Spleen (tissue), 11 donors: ENCODE data around the gene TPK1. TPM values are rescaled to one million over a fixed set of nuclear protein-coding genes. Genes with fewer than 3 reads are reported as not detected.

ENCODE experiments used
- DNase-seq: peaks from one replicate; pipeline ENCODE4 v3.0.0-alpha.2; 2020
- H3K27ac ChIP-seq, 8 donors: fragments of 200-600 bp; sonication (generic) in 7 of 8; 1 replicate in 4 of 8; 2 replicates in 4 of 8; pipeline versions ENCODE4 v1.5.0 to v1.8.0; 2016 to 2021; ENCODE audit warnings: inconsistent platforms in 4 of 8, mild to moderate bottlenecking in 4 of 8, moderate library complexity in 1 of 8
- H3K27me3 ChIP-seq, 7 donors: fragments of 200-600 bp; sonication (generic) in 6 of 7; replicated peaks in 1 of 7; 1 replicate in 4 of 7; 2 replicates in 3 of 7; pipeline versions ENCODE4 v1.5.0 to v1.8.0; 2016 to 2021; ENCODE audit warnings: inconsistent platforms in 3 of 7, mild to moderate bottlenecking in 1 of 7
- H3K36me3 ChIP-seq, 6 donors: fragments of 200-600 bp; sonication (generic) in 5 of 6; 1 replicate in 4 of 6; 2 replicates in 2 of 6; pipeline versions ENCODE4 v1.5.0 to v1.8.0; 2016 to 2021; ENCODE audit warnings: inconsistent platforms in 2 of 6
- H3K4me1 ChIP-seq, 6 donors: fragments of 200-600 bp; sonication (generic) in 5 of 6; 1 replicate in 3 of 6; 2 replicates in 3 of 6; pipeline versions ENCODE4 v1.5.0 to v1.8.0; 2016 to 2021; ENCODE audit warnings: inconsistent platforms in 3 of 6
- H3K4me3 ChIP-seq, 8 donors: fragments of 200-600 bp; sonication (generic) in 7 of 8; 1 replicate in 4 of 8; 2 replicates in 4 of 8; pipeline versions ENCODE4 v1.5.0 to v1.8.0; 2016 to 2021; ENCODE audit warnings: inconsistent platforms in 4 of 8, mild to moderate bottlenecking in 4 of 8, moderate library complexity in 2 of 8
- H3K9me3 ChIP-seq, 8 donors: fragments of 200-600 bp; sonication (generic) in 7 of 8; 1 replicate in 4 of 8; 2 replicates in 4 of 8; pipeline versions ENCODE4 v1.5.0 to v1.8.0; 2016 to 2021; ENCODE audit warnings: inconsistent platforms in 4 of 8
- POLR2A ChIP-seq, 3 donors: fragments of 450-650 bp; IDR thresholded peaks; one replicate each; pipeline ENCODE4 v1.5.1; 2017; ENCODE audit warnings: antibody characterized with exemption in 3 of 3, mild to moderate bottlenecking in 1 of 3
- POLR2AphosphoS5 ChIP-seq, 3 donors: sonication (generic); formaldehyde crosslinking; IDR thresholded peaks; one replicate each; pipeline ENCODE4 v1.5.1; 2017; ENCODE audit warnings: antibody characterized with exemption in 3 of 3
- WGBS, 5 donors: extraction: QIAGEN DNeasy Blood & Tissue Kit in 3 of 5; methylation state at CpG; one replicate each; pipeline versions ENCODE4 v1.1.5 to v1.1.7; 2013 to 2018; 5-methylcytosine and 5-hydroxymethylcytosine counted together
- intact Hi-C: fragments of 100-400 bp; cut with DNase I; formaldehyde crosslinking; loops from one replicate; pipeline ENCODE4 v1.15.0; 2023; ENCODE audit warnings: low total_unique reads
- polyA plus RNA-seq, 3 donors: library from polyadenylated mRNA; stranded (reverse); fragments of 200-250 nt; gene quantifications; one replicate each; pipeline ENCODE4 v1.2.1, GENCODE V29; 2013
- total RNA-seq, 7 donors: library from RNA; depleted of rRNA in 3 of 7; stranded (reverse); fragments of >200 nt in 3 of 7; fragmentation: NEBNext Ultra II Directional in 4 of 7; extraction: Animal tissue kit (Norgen Biotek cat#: 25700) in 4 of 7; gene quantifications; one replicate each; pipeline versions ENCODE4 v1.1.0 to v1.2.1, GENCODE V29; 2016 to 2021
- TF ChIP-seq, protein P1 (sequence below), 11 experiments: fragments of 200-600 bp in 7 of 11; fragments of 450-650 bp in 4 of 11; sonication (generic) in 4 of 11; IDR thresholded peaks in 8 of 11; conservative IDR thresholded peaks in 3 of 11; 1 replicate in 7 of 11; 2 replicates in 4 of 11; pipeline versions ENCODE4 v1.4.0 to v1.8.0; 2016 to 2021; ENCODE audit warnings: antibody characterized with exemption in 11 of 11, inconsistent platforms in 4 of 11, mild to moderate bottlenecking in 1 of 11
- donor health status: healthy with polysubstance abuse.
- donor health status: DM: no; HTN: no; CAD: no; lungs with moderate emphysema.
- donor health status: DM: no; HTN: no; CAD: no.
- donor health status: Bipolar disorder and iron deficiency.
- donor health status: healthy.
- donor health status: DM: no; HTN: no; CAD: no.
- donor health status: DM: yes; HTN: yes; CAD: no.

The TPK1 gene
- total and polyA plus RNA-seq, 10 donors, result 8.9 to 30.2 (median 17.8) TPM

DNA sequence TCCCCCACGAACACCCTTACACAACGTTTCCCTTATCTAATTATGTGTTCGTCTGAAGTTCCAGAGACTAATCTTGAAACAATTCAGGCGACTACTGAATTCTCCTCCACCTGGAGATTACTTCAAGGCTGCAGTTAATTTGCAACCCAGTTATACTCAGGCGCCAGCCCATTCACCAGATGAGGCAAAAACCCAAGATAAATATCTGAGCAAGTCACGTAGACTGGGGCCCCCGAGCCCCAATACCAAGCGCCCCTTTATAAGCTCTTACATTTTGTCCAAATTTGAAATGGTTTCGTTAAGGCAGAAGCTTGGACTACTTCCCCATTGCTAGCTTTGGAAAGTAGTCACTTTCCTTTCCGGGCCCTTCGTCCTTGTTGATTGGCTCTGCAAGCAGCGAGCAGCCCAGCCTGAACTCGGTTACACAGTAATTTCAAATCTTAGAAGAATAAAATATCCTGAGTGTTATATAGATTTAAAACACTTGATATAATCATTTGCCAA lies 1.2 kb downstream of the TPK1 start:
- WGBS, 5 donors, result 15 to 31% (median 23%) methylated on average over 13 of the region's 13 CpGs
- TF ChIP-seq POLR2AphosphoS5 (IDR thresholded peaks at IDR 0.05) (peak in 1 of 3 donors; percentile 60), POLR2A (IDR thresholded peaks at IDR 0.05) (no peak)
- intact Hi-C loops, result no loop called here
- peak overlapping the region; percentile 96 to 99 (median 98) for H3K27ac ChIP-seq
- no peaks in the 10 kb centered on the region for H3K27me3 ChIP-seq
- no peaks in the 10 kb centered on the region for H3K36me3 ChIP-seq
- H3K4me1 ChIP-seq, result peaks cover 11 to 60% (median 24%) of the 10 kb centered on the region in 6 donors
- peaks cover 0 to 29% (median 6%) of the 10 kb centered on the region in 8 donors for H3K9me3 ChIP-seq
- peak overlapping the region; percentile 61 to 84 (median 67) for H3K4me3 ChIP-seq
- DNase-seq, result no peak

DNA sequence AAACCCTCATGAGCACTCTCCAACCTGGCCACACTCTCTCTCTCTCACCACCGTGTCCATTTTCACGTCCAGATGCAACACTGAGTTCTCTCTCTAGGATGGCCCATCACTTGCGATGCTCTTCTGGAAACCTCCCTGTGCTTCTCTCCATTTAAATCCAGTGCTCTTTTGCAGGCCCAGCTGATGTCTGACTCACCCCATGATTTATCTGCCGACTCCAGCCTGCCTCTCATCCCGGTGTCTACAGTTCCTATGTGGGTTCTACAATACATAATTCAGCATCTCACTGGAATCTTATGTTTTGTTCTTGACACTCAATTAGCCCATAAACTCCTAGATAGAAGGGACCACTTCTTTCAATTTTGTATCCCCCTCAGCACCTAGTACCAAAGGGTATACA lies 5.0 kb downstream of the TPK1 start:
- H3K4me1 ChIP-seq, result peaks cover 11 to 59% (median 18%) of the 10 kb centered on the region in 6 donors
- no peaks in the 10 kb centered on the region for H3K36me3 ChIP-seq
- no peak overlapping the region for H3K27ac ChIP-seq
- no peaks in the 10 kb centered on the region for H3K27me3 ChIP-seq
- intact Hi-C loops, result no loop called here
- H3K9me3 ChIP-seq, result no peaks in the 10 kb centered on the region
- TF ChIP-seq POLR2A (IDR thresholded peaks at IDR 0.05) (no peak), POLR2AphosphoS5 (IDR thresholded peaks at IDR 0.05) (no peak)
- TF ChIP-seq, protein P1, sequence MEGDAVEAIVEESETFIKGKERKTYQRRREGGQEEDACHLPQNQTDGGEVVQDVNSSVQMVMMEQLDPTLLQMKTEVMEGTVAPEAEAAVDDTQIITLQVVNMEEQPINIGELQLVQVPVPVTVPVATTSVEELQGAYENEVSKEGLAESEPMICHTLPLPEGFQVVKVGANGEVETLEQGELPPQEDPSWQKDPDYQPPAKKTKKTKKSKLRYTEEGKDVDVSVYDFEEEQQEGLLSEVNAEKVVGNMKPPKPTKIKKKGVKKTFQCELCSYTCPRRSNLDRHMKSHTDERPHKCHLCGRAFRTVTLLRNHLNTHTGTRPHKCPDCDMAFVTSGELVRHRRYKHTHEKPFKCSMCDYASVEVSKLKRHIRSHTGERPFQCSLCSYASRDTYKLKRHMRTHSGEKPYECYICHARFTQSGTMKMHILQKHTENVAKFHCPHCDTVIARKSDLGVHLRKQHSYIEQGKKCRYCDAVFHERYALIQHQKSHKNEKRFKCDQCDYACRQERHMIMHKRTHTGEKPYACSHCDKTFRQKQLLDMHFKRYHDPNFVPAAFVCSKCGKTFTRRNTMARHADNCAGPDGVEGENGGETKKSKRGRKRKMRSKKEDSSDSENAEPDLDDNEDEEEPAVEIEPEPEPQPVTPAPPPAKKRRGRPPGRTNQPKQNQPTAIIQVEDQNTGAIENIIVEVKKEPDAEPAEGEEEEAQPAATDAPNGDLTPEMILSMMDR (IDR thresholded peaks at IDR 0.05 in 8 of 11, conservative IDR thresholded peaks at IDR 0.05 in 3 of 11), result no peak
- no peak for DNase-seq
- 92 to 97% (median 94%) methylated on average over 5 of the region's 5 CpGs for WGBS, 5 donors
- H3K4me3 ChIP-seq, result no peak overlapping the region

DNA sequence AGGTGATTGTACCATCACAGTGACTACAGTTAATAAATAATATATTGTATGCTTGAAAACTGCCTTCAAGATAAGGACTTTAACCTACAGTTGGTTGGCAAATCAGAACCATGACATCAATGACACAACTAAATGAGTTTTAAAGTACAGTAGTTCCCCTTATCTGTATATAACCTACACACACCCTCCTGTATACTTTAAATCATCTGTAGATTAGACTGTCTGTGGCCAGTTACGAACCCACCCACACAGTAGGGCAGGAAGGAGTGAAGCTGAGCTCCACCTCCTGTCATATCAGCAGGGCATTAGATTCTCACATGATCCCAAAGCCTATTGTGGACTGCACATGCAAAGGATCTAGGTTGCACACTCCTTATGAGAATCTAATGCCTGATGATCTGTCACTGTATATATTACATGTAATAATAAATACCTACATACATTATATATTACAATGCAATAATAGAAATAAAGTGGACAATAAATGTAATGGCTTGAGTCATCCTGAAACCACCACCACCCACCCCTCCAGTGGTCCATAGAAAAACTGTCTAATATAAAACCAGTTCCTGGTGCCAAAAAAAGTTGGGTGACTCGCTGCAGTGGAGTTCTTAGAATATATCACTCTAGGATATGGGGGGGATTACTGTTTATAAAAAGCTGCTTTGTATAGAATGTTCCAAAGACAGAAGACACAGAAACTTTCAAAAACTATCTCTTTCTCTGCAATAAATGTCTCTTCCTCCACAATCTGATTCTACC lies 5.6 kb downstream of the TPK1 start:
- Histone ChIP-seq H3K4me1 (peaks cover 11 to 65% (median 23%) of the 10 kb centered on the region in 6 donors), H3K9me3 (no peaks in the 10 kb centered on the region), H3K4me3 (no peak overlapping the region), H3K27ac (no peak overlapping the region), H3K27me3 (no peaks in the 10 kb centered on the region), H3K36me3 (no peaks in the 10 kb centered on the region)
- DNase-seq, result no peak
- 57 to 90% (median 82%) methylated on average over 2 of the region's 2 CpGs for WGBS, 5 donors
- intact Hi-C loops, result no loop called here
- TF ChIP-seq POLR2A (IDR thresholded peaks at IDR 0.05) (no peak), POLR2AphosphoS5 (IDR thresholded peaks at IDR 0.05) (no peak)
- TF ChIP-seq, protein P1 (IDR thresholded peaks at IDR 0.05 in 8 of 11, conservative IDR thresholded peaks at IDR 0.05 in 3 of 11), result no peak

DNA sequence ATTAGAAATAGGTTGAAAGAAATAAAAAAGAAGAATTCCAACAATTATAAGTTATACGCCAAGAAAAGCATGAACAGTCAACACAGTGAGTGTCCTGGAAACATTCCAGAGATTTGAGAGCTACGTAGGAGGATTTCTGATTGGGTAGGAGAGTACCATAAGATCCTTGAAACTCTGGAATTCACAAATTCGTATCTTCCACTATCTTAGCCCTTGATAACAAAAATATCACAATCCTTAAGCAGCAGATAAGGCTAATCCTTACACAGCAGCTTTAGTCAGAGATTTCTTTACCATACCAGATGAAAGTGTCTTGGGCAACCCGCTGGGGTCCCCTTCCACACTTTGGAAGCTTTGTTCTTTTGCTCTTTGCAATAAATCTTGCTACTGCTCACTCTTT lies 8.2 kb downstream of the TPK1 start:
- H3K36me3 ChIP-seq, result no peaks in the 10 kb centered on the region
- H3K4me1 ChIP-seq, result peaks cover 0 to 59% (median 17%) of the 10 kb centered on the region in 6 donors
- H3K9me3 ChIP-seq, result no peaks in the 10 kb centered on the region
- 74 to 91% (median 82%) methylated on average over 4 of the region's 4 CpGs for WGBS, 5 donors
- TF ChIP-seq POLR2A (IDR thresholded peaks at IDR 0.05) (no peak), POLR2AphosphoS5 (IDR thresholded peaks at IDR 0.05) (no peak)
- TF ChIP-seq, protein P1 (IDR thresholded peaks at IDR 0.05 in 8 of 11, conservative IDR thresholded peaks at IDR 0.05 in 3 of 11), result no peak
- no peak overlapping the region for H3K4me3 ChIP-seq
- H3K27me3 ChIP-seq, result no peaks in the 10 kb centered on the region
- intact Hi-C loops, result no loop called here
- no peak overlapping the region for H3K27ac ChIP-seq
- DNase-seq, result no peak
